CD4-positive, alpha-beta memory T cell (primary cell): ENCODE measurements around the gene MAP3K20. TPM values are rescaled to one million over a fixed set of nuclear protein-coding genes. Genes with fewer than 3 reads are reported as not detected.

Source experiments
- CTCF ChIA-PET: fragments of 350-600 bp; sonication (Branson Sonifier 250); formaldehyde crosslinking; loops from one replicate; lab custom pipeline; 2021; ENCODE audit warnings: inconsistent platforms; ENCODE audit not compliant: partially characterized antibody; lab: Charles Lee
- POLR2A ChIA-PET: fragments of 350-600 bp; sonication (Branson Sonifier 250); formaldehyde crosslinking; loops from one replicate; lab custom pipeline; 2021; ENCODE audit not compliant: partially characterized antibody; lab: Charles Lee
- DNase-seq, 5 donors: peaks; one replicate each; pipeline versions ENCODE4 v3.0.0 to v3.0.0-alpha.2; 2020 to 2022; ENCODE audit warnings: mixed read lengths in 1 of 5
- H3K27ac ChIP-seq: one replicate; pipeline ENCODE4 v1.7.0; 2013; ENCODE audit warnings: low read depth, low read length
- H3K27me3 ChIP-seq: 2 replicates; pipeline ENCODE4 v1.7.0; 2013; ENCODE audit warnings: mild to moderate bottlenecking, low read length, moderate library complexity; ENCODE audit not compliant: insufficient read depth
- H3K36me3 ChIP-seq: 2 replicates; pipeline ENCODE4 v1.7.0; 2013; ENCODE audit warnings: mild to moderate bottlenecking, low read length, moderate library complexity; ENCODE audit not compliant: insufficient read depth
- H3K4me1 ChIP-seq: 2 replicates; pipeline ENCODE4 v1.7.0; 2013; ENCODE audit warnings: mild to moderate bottlenecking, low read length, moderate library complexity; ENCODE audit not compliant: insufficient read depth
- H3K4me3 ChIP-seq, 2 donors: one replicate each; pipeline ENCODE4 v1.7.0; 2013; ENCODE audit warnings: low read length in 2 of 2, mild to moderate bottlenecking in 1 of 2
- H3K9me3 ChIP-seq, 2 donors: one replicate each; pipeline ENCODE4 v1.7.0; 2013; ENCODE audit warnings: low read length in 2 of 2, control low read depth in 1 of 2; ENCODE audit not compliant: control insufficient read depth in 1 of 2
- H3K27ac Mint-ChIP-seq, 7 donors: one replicate each; pipeline ENCODE4 v1.8.0; 2020 to 2021; ENCODE audit warnings: mixed read lengths in 7 of 7, mild to moderate bottlenecking in 6 of 7, inconsistent platforms in 3 of 7, moderate library complexity in 3 of 7
- H3K27me3 Mint-ChIP-seq, 2 donors: one replicate each; pipeline ENCODE4 v1.8.0; 2020 to 2021; ENCODE audit warnings: mixed read lengths in 2 of 2
- H3K36me3 Mint-ChIP-seq, 2 donors: one replicate each; pipeline ENCODE4 v1.8.0; 2020 to 2021; ENCODE audit warnings: mixed read lengths in 2 of 2, inconsistent platforms in 1 of 2, mild to moderate bottlenecking in 1 of 2
- H3K4me1 Mint-ChIP-seq, 4 donors: one replicate each; pipeline ENCODE4 v1.8.0; 2020 to 2021; ENCODE audit warnings: mixed read lengths in 4 of 4, mild to moderate bottlenecking in 1 of 4
- H3K4me3 Mint-ChIP-seq, 8 donors: one replicate each; pipeline ENCODE4 v1.8.0; 2020 to 2021; ENCODE audit warnings: mixed read lengths in 8 of 8, mild to moderate bottlenecking in 7 of 8, moderate library complexity in 6 of 8, inconsistent platforms in 3 of 8
- H3K9me3 Mint-ChIP-seq, 8 donors: one replicate each; pipeline ENCODE4 v1.8.0; 2020 to 2021; ENCODE audit warnings: mixed read lengths in 8 of 8, mild to moderate bottlenecking in 5 of 8, inconsistent platforms in 3 of 8, moderate library complexity in 1 of 8
- intact Hi-C: fragments of 100-400 bp; cut with micrococcal nuclease; formaldehyde crosslinking; loops from one replicate; pipeline ENCODE4 v1.15.1; 2023
- polyA plus RNA-seq, 2 donors: library from polyadenylated mRNA; unstranded; fragments of 300-500 nt; fragmentation: Illumina TruSeq; gene quantifications; one replicate each; pipeline ENCODE4 v1.2.3, GENCODE V29; 2021
- total RNA-seq, 2 experiments: library from RNA; stranded (reverse); gene quantifications; one replicate each; pipeline ENCODE4 v1.2.3, GENCODE V29; 2021

The MAP3K20 gene
- total and polyA plus RNA-seq, 4 experiments from 2014 or later, result 0.67 to 2.5 (median 0.82) TPM

DNA sequence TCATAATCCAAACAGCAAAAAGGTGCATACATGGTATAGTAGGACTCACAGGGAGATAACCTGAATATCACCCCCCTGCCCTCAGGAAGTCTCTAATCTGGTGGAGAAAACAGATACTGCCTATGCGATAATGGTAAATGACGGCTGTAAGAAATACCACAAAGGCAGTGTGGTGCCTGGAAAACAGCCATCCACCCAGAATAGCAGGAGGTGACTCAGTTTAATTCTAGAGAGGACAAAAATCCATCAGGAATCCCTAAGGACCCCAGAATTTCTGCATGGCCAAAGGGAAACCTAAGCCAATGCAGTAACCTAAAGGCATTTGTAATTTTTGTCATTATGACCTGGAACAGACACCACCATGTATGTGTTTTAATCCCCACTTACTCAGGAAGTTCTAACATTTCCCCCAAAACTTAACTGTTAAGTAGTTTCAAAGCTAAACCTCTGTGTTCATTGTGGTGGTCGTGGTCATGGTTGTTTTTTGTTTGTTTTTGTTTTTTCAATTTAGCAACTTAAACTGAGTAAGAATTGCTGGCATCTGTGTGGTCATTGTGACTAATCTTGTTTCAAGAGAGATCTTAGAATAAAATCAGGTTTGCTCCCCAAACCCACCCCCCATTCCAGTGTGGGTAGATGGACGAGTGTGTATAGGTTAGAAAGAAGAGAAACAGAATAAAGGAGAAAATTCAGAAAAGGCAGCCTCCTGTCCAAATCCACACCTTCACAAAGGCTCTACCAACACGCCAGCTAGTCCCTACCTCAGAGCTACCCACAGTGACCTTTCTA lies 157.5 kb downstream of the MAP3K20 start:
- POLR2A ChIA-PET, result no interaction called here
- Histone ChIP-seq H3K4me3 (no peak overlapping the region), H3K27ac (no peak overlapping the region), H3K27me3 (no peaks in the 10 kb centered on the region), H3K36me3 (no peaks in the 10 kb centered on the region), H3K4me1 (no peaks in the 10 kb centered on the region), H3K9me3 (no peaks in the 10 kb centered on the region)
- H3K36me3 Mint-ChIP-seq, result no peaks in the 10 kb centered on the region
- no peaks in the 10 kb centered on the region for H3K9me3 Mint-ChIP-seq
- no peaks in the 10 kb centered on the region for H3K4me1 Mint-ChIP-seq
- H3K27me3 Mint-ChIP-seq, result peaks cover 0 to 2% of the 10 kb centered on the region in 2 donors
- H3K4me3 Mint-ChIP-seq, result no peak overlapping the region
- intact Hi-C loops, result no loop called here
- DNase-seq, result no peak
- H3K27ac Mint-ChIP-seq, result no peak overlapping the region
- CTCF ChIA-PET, result no interaction called here

DNA sequence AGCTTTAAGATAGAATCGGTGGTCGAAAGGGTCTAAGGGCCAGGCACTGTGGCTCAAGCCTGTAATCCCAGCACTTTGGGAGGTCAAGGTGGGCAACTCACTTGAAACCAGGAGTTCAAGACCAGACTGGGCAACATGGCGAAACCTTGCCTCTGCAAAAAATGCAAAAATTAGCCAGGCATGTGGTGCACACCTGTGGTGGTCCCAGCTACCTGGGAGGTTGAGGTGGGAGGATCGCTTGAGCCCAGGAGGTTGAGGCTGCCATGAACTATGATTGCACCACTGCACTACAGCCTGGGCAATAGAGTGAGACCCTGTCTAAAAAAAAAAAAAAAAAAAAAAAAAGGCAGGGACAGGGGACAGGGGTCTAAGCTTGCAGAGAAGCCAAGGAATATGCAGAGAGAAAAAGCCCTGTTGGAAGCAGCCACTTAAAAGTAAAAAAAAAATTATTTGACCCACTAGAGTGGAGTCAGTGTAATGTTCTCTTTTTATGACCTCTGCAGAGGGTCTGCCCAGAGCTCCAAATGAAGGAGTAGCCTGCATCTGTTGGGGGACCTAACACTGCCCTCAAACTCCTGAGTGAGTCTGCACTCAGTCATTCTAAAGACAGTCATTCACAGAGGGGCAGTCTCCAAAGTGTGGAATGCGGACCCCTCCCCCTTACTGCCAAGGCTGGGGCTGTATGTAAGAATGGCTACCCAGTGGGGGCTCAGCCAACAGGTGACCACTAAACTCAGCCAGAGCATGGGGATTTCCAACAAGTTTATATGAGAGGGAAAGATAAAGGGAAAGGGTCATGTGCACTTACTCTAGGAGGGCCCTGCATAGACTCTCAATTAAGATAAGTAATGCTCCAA lies 160.5 kb downstream of the MAP3K20 start:
- no peaks in the 10 kb centered on the region for H3K9me3 Mint-ChIP-seq
- H3K36me3 ChIP-seq, result no peaks in the 10 kb centered on the region
- H3K4me1 Mint-ChIP-seq, result no peaks in the 10 kb centered on the region
- ChIA-PET POLR2A (no interaction called here), CTCF (interaction anchor here (0.7 kb wide), 1 partner anchor 165 kb away, joined by 3 read pairs; no protein-coding TSS in a partner anchor)
- H3K4me3 Mint-ChIP-seq, result no peak overlapping the region
- DNase-seq, result no peak
- no peaks in the 10 kb centered on the region for H3K9me3 ChIP-seq
- intact Hi-C loops, result no loop called here
- H3K27ac ChIP-seq, result no peak overlapping the region
- no peaks in the 10 kb centered on the region for H3K27me3 ChIP-seq
- peaks cover 0 to 2% of the 10 kb centered on the region in 2 donors for H3K27me3 Mint-ChIP-seq
- no peak overlapping the region for H3K27ac Mint-ChIP-seq
- no peaks in the 10 kb centered on the region for H3K36me3 Mint-ChIP-seq
- H3K4me1 ChIP-seq, result no peaks in the 10 kb centered on the region
- no peak overlapping the region for H3K4me3 ChIP-seq

DNA sequence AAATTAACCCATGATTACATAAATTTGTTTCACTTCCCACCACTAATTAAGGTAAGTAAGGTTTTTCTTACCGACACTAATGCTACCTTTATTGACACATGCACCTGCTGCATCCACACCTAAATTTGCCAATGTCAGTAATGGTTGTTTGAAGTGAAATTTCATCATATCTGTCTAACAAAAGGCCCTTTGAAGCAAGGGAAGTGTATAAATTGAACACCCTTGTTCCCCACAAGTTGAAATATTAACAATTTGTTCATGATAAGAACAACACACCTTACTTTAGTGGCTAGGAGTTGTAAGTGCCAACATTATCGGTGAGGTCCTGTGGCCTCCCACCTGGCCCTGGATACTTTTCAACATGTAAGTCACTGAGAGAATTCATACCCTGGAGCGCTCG lies 162.7 kb downstream of the MAP3K20 start:
- H3K27me3 Mint-ChIP-seq, result peaks cover 0 to 2% of the 10 kb centered on the region in 2 donors
- Histone ChIP-seq H3K36me3 (no peaks in the 10 kb centered on the region), H3K9me3 (no peaks in the 10 kb centered on the region), H3K27me3 (no peaks in the 10 kb centered on the region), H3K4me3 (no peak overlapping the region), H3K4me1 (no peaks in the 10 kb centered on the region), H3K27ac (no peak overlapping the region)
- no peaks in the 10 kb centered on the region for H3K4me1 Mint-ChIP-seq
- H3K36me3 Mint-ChIP-seq, result no peaks in the 10 kb centered on the region
- H3K27ac Mint-ChIP-seq, result no peak overlapping the region
- POLR2A ChIA-PET, result no interaction called here
- CTCF ChIA-PET, result no interaction called here
- intact Hi-C loops, result no loop called here
- no peaks in the 10 kb centered on the region for H3K9me3 Mint-ChIP-seq
- H3K4me3 Mint-ChIP-seq, result no peak overlapping the region
- no peak for DNase-seq

DNA sequence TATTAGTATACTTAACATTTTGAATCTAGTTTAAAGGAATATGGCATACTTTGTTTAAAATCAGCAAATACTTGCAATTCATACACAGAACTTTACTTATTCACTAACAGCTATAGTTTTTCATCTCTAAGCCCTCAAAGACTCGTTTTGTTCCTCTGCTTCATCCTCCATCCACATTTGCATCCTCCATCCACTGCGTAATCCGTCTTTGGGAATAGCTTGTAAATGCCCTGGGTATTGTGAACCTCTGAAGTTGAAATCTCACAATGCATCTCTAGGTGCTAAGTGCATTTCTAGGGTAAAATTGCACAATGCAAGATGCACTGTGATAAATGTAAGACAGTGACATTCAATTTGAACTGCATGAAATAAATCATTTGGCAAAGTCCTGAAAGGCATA lies 163.2 kb downstream of the MAP3K20 start:
- Histone ChIP-seq H3K27me3 (no peaks in the 10 kb centered on the region), H3K4me3 (no peak overlapping the region), H3K9me3 (no peaks in the 10 kb centered on the region), H3K4me1 (no peaks in the 10 kb centered on the region), H3K36me3 (no peaks in the 10 kb centered on the region), H3K27ac (no peak overlapping the region)
- no peaks in the 10 kb centered on the region for H3K36me3 Mint-ChIP-seq
- POLR2A ChIA-PET, result no interaction called here
- DNase-seq, result no peak
- CTCF ChIA-PET, result interaction anchor here (0.7 kb wide), 1 partner anchor 29 kb away, joined by 3 read pairs; no protein-coding TSS in a partner anchor
- H3K4me1 Mint-ChIP-seq, result no peaks in the 10 kb centered on the region
- no peak overlapping the region for H3K4me3 Mint-ChIP-seq
- peaks cover 0 to 2% of the 10 kb centered on the region in 2 donors for H3K27me3 Mint-ChIP-seq
- no peak overlapping the region for H3K27ac Mint-ChIP-seq
- no peaks in the 10 kb centered on the region for H3K9me3 Mint-ChIP-seq
- intact Hi-C loops, result no loop called here

DNA sequence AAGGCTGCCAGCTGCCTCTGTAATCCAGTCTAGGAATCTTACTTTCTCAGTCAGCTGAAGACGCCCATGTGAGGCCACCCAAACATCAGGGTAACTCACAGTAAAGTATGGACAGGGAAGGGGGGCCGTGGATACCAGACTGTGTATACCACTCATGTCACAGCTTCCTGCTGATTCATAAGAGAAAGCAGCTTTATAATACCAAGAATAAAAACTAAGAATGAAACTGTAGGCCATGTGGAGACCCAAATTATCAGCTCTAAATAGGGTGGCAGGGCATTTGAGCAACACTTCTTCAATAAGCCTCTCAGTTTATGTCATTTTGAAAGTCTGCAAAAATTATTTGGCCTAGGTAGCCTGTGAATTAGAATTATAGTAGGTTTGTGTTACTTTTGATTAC lies 164.0 kb downstream of the MAP3K20 start:
- Mint-ChIP-seq H3K4me3 (no peak overlapping the region), H3K36me3 (no peaks in the 10 kb centered on the region), H3K4me1 (no peaks in the 10 kb centered on the region), H3K9me3 (no peaks in the 10 kb centered on the region), H3K27ac (no peak overlapping the region), H3K27me3 (peaks cover 0 to 2% of the 10 kb centered on the region in 2 donors)
- H3K4me1 ChIP-seq, result no peaks in the 10 kb centered on the region
- H3K27me3 ChIP-seq, result no peaks in the 10 kb centered on the region
- intact Hi-C loops, result no loop called here
- ChIA-PET CTCF (interaction anchor here (0.7 kb wide), 1 partner anchor 29 kb away, joined by 3 read pairs; no protein-coding TSS in a partner anchor), POLR2A (no interaction called here)
- no peaks in the 10 kb centered on the region for H3K9me3 ChIP-seq
- H3K27ac ChIP-seq, result no peak overlapping the region
- no peak overlapping the region for H3K4me3 ChIP-seq
- DNase-seq, result no peak
- H3K36me3 ChIP-seq, result no peaks in the 10 kb centered on the region

DNA sequence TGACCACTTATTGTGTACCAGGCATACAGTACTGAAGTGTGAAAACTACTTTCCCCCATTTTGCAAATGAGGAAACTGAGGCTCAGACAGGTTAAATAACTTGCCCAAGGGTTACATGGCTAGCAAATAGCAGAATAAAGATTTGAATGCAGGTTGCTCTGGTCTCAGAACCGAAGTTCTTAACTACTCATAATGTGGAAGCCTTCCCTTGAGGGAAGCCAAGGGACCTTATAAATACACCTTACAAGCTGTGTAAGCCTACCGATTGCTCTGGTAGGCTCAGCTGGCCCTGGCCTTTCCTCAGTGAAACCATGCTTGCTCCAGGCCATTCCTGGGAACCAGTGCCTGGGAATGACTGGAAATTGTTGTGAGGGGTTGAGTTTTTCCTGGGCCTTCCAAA lies 164.4 kb downstream of the MAP3K20 start:
- ChIA-PET CTCF (no interaction called here), POLR2A (no interaction called here)
- intact Hi-C loops, result no loop called here
- H3K9me3 ChIP-seq, result no peaks in the 10 kb centered on the region
- Mint-ChIP-seq H3K36me3 (no peaks in the 10 kb centered on the region), H3K9me3 (no peaks in the 10 kb centered on the region), H3K27me3 (no peaks in the 10 kb centered on the region), H3K4me3 (no peak overlapping the region), H3K4me1 (no peaks in the 10 kb centered on the region), H3K27ac (no peak overlapping the region)
- H3K27me3 ChIP-seq, result no peaks in the 10 kb centered on the region
- no peak overlapping the region for H3K27ac ChIP-seq
- H3K36me3 ChIP-seq, result no peaks in the 10 kb centered on the region
- no peak overlapping the region for H3K4me3 ChIP-seq
- DNase-seq, result no peak
- no peaks in the 10 kb centered on the region for H3K4me1 ChIP-seq

DNA sequence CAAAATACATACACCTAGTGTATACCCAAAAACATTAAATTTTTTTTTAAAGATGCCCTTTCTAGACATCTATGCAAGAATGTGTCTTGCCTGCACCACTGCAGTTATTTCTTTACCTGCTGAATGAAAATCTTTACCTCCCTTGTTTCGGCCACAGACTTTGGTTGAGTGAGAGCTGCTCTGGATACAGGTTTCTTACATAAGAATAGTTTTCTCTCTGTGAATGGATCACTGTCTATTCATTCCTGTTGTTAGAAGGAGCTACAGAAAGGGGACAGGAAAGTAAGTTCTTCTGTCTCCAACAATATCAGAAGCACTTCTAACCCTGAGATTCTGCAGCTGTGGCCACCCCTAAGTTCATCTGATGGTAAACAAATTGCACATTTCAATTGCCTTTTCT lies 166.0 kb downstream of the MAP3K20 start:
- intact Hi-C loops, result no loop called here

More for the DNA sequence above, 166.0 kb downstream of the MAP3K20 start:
- no peaks in the 10 kb centered on the region for H3K27me3 Mint-ChIP-seq
- Histone ChIP-seq H3K36me3 (no peaks in the 10 kb centered on the region), H3K27me3 (no peaks in the 10 kb centered on the region), H3K27ac (no peak overlapping the region), H3K4me1 (no peaks in the 10 kb centered on the region), H3K9me3 (no peaks in the 10 kb centered on the region), H3K4me3 (no peak overlapping the region)
- no peak overlapping the region for H3K4me3 Mint-ChIP-seq
- H3K36me3 Mint-ChIP-seq, result no peaks in the 10 kb centered on the region
- H3K9me3 Mint-ChIP-seq, result no peaks in the 10 kb centered on the region
- no peak overlapping the region for H3K27ac Mint-ChIP-seq
- CTCF ChIA-PET, result interaction anchor here (0.7 to 1.9 kb wide), 5 partner anchors 11 to 215 kb away, joined by 3 to 4 read pairs (median 3); no protein-coding TSS in a partner anchor
- POLR2A ChIA-PET, result no interaction called here
- H3K4me1 Mint-ChIP-seq, result no peaks in the 10 kb centered on the region
- DNase-seq, result no peak
